ENCODE data around the gene GRM8.

Gene GRM8

DNA sequence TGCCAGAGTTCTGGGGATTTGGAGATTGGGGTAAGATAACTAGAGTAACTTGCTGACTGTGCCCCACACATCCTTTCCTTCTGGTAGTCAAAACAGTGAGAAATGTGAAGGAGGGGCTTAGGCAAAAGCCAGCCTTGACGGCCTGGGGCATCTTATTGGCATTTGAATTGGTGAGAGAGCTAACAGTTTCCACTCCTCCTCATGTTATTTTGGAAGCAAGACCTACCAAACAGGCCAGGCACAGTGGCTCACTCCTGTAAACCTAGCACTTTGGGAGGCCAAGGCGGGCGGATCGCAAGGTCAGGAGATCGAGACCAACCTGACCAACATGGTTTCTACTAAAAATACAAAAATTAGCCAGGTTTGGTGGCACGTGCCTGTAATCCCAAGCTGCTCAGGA lies 596.6 kb downstream of the GRM8 start:
- no peak for DNase-seq

- DNase-seq: no peak
These were observed 615.2 kb downstream of the GRM8 start for GRCh38 chr7:126637538-126637937.

- no peak for DNase-seq
These were observed 617.2 kb downstream of the GRM8 start for GRCh38 chr7:126635545-126635944.

DNA sequence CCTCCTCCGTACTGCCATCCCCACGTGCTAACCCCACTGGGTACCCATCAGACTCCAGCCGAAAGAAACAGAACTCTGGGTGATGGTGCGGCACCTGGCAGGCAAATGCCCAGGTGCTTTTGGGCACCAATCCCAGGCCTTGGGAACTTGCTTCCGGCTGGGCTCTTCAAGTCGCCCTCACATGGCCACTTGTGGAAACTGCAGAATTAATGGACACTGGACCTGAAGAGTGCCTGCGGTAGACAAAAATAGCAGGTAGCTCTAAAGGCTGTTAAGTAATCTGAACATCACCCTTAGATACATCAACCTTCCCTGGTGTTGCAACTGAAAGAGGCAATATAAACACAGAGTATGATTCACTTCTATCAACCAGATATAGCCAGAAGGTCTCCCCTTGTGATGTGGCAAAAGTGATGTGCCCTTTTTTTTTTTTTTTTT lies 644.4 kb downstream of the GRM8 start:
- DNase-seq: no peak

DNA sequence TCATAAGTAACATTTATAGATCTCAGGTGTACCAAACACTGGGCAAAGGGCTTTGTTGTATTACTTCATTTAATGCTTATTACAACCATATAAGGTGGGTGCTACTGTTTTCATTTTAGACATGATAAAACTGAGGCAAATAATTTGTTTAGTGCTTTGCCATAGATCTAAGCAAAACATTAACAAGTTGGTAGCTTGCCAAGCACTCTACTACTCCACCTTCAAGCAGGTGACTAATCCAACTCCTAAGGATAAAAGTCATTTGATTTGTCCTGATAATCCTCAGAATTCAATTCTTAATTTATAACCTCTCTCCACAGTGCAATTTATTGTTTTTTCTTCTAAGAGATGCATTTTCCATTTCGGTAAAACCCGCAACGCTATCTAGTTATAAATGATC lies 646.4 kb downstream of the GRM8 start:
- no peak for DNase-seq

DNA sequence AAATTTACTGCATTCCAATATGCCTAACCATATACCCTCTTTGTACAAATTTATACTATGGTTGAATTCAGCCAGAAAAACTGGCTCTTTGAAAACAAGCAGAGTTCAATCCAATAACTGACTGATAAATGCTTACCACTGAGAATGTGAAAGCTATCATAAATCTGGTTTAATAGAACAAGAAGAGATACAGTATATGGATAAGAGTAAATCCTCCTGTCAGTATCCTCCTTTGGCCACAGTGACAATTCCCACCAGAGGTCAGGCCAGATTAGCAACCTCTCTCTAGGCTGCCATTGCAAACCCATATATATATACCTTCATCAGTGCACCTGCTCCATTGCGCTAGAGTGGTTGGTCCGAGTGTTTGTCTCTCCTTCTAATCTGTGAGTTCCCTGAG lies 647.2 kb downstream of the GRM8 start:
- DNase-seq: no peak

DNA sequence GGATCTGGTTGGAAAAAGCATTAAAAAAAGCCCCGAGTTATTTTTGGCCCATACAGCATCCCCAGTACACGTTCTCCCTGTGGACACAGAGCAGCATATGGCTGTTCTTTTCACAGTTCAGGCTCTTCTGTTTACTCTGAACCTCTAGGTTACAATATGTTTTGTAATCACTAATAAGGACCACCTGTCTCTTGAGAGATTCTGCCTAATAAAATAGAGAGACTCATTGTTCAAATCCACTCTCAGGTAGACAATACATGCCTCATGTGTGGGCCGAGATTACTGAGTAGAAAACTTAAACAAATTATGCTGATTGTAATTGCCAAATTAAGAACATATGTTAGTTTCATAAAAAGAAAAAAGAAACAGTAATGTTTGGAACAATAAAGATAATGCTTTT lies 647.7 kb downstream of the GRM8 start:
- no peak for DNase-seq

DNA sequence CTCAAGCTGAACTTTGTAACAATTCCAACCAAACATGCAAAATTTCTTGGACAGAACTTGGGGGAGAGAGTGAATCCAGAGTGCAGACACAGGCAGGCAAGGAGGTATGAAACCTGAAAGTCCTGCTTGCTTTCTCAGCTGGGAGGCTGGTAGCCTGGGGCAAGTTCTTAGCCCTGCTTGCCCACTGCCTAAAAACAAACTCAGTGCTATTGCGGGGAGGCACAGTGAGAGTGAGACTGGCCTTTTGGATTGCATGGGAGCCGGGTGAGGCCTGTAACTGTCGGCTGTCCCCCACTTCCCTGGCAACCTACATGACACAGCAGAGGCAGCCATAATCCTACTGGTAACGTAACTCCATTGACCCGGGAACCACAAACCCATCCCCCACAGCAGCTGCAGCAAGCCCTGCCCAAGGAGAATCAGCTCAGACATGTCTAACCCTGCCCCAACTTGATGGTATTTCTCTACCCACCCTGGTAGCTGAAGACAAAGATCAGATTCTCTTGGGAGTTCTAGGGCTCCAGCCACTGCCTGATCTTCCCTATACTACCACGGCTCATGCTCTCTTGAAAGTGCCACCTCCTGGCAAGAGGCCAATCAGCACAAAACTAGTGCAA lies 663.6 kb downstream of the GRM8 start:
- no peak for DNase-seq

DNA sequence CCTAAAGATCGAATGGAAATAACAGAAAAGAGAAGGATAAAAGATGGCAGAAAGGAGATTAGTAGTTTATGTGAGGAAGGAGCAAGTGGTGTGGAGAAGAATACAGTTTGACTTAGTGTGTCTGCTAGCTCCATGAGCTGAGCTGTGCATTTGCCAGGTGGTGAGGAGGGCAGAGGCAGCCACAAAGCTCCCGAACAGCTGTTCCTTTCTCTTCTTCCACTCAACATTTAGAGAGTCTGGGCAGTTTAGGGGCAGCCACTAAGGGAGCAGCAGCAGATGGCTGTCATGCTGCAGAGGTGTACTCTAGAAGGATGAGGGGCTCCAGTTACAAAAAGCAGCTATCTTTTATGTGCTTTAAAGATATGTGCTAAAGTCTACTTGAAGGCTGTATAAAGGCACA lies 674.4 kb downstream of the GRM8 start:
- DNase-seq: no peak

GRCh38 chr7:126574276-126575250 lies 678.2 kb downstream of the GRM8 start:
- DNase-seq: no peak

GRCh38 chr7:126570845-126571244 lies 681.9 kb downstream of the GRM8 start:
- DNase-seq: no peak

GRCh38 chr7:126569402-126569801 lies 683.3 kb downstream of the GRM8 start:
- no peak for DNase-seq

GRCh38 chr7:126557271-126557670 lies 695.5 kb downstream of the GRM8 start:
- DNase-seq: no peak

- DNase-seq: no peak
These were observed 711.3 kb downstream of the GRM8 start for GRCh38 chr7:126541406-126541805.

DNA sequence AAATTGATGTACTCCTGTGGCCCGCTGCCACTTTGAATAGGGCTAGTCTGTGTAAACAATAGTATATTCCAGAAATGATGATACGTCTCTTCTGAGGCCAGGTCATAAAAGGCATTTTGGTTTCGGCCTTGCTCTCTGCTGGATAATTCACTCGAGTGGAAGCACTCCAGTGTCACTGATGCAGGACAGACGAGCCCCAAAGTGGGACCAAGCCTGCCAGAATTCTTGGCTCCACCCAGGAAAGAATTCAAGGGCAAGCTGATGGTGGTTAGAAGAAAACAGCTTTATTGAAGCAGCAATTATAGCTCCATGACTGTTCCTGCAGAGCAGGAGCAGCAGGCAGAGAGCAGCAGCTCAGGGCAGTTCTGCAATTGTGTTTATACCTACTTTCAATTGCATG lies 717.6 kb downstream of the GRM8 start:
- no peak for DNase-seq

DNA sequence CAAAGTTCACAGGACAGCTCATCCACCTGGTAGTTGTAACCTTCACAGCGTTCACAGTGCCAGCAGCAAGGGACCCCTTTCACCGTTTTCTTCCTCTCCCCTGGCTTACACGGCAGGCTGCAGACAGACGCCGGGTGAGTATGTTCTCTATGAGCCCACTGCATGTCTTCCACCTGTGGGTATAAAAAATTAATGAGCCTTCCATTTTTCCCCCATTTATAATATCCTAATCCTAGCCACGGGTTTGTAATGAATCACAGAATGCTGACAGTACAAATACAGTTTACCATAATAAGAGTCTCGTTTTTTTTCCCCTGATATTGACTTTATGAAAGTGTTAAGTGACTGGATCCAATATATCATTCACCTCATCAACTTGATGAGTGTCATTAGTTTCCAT lies 719.0 kb downstream of the GRM8 start:
- no peak for DNase-seq

DNA sequence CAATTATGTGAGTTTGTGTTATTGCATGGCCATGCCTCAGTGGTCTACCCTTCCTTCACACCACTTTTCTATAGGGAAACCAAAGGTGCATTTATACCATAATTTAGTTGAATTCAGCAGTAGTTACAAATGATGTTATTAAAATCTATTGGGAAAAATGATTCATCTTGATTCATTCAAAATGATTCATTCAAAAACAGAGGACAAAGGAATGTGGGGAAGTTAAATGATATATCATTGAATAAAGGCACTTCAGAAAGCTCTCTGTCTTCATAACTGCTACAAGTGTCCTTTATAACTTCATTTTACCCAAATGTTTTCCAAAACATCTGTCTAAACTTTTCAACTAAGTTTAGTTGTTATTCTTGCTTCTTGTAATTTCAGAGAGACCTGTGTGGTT lies 722.9 kb downstream of the GRM8 start:
- DNase-seq: no peak

DNA sequence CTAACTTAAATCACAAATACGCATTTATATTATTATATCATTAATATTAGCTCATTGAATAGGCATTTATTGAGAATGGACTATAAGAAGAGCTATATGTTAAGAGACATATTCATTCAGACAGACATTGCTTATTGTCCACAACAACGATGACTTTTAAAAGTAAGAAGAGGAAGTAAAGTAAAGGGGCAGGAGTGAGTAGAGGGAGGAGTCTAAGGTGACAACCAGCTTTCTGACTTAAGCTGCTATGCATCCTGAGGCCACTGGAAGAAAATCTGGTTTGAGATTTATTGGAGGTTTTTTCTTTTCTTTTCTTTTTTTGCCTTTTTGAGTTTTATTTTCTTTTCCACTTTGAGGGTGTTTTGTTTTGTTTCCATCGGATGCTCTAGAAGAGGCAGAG lies 723.5 kb downstream of the GRM8 start:
- no peak for DNase-seq

GRCh38 chr7:126525906-126526305 lies 726.8 kb downstream of the GRM8 start:
- DNase-seq: no peak

DNA sequence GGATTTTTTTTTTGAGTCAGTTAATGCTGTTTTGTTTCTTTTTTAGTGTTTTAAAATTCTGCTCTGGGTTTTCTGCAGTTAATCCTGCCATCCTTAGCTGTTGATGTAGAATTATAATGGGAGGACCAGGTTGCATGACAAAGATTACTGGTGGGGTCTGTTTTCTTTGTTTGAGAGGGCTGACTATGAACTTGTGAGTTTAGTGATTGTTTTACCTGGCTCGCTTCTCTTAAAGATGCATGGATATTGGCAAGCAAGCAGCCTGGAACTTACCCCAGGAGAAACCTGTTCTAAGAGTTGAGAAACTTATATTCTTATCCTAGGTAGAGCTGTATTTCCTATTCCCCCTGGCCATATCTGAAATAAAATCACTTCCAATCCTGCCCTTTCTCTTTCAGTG lies 727.8 kb downstream of the GRM8 start:
- DNase-seq: no peak

GRCh38 chr7:126511046-126511445 lies 741.7 kb downstream of the GRM8 start:
- no peak for DNase-seq

GRCh38 chr7:126501617-126502016 lies 751.1 kb downstream of the GRM8 start:
- DNase-seq: no peak

DNA sequence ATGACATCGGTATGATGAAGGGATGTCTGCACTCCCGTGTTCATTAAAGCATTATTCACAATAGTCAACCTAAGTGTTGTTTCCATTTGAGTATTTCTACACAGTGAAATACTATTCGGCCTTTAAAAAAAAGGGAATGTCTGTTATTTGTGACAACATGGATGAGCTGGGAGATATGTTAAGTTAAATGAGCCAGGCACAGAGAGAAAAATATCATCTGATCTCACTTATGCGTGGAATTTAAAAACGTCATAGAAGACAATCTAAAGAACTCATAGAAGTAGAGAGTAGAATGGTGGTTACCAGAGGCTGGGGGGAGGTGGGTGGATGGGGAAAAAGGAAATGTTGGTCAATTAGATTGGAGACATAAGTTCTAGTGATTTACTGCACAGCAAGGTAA lies 753.3 kb downstream of the GRM8 start:
- DNase-seq: no peak

- no peak for DNase-seq
These were observed 757.0 kb downstream of the GRM8 start for GRCh38 chr7:126495733-126496132.

Measured in stimulated activated CD4-positive, alpha-beta T cell treated with anti-CD3 and anti-CD28 coated beads, Interleukin-1b, Interleukin-23, amount 100 ng/mL, for 48 hours (primary cell).